ENCODE data around the gene LRRC51. TPM values are rescaled to one million over a fixed set of nuclear protein-coding genes. Genes with fewer than 3 reads are reported as not detected.
"Not testable (repeated sequence)": the region's sequence is repeated elsewhere in the genome, so short reads cannot be mapped to it uniquely, and the experiment has no call there.

Gene LRRC51
- total and polyA plus RNA-seq, 3 donors from 2014 or later = 50.8 to 200 (median 84.6) TPM

- DNase-seq = no peak
- Histone ChIP-seq H3K27ac (no peak overlapping the region), H3K9me3 (no peaks in the 10 kb centered on the region), H3K36me3 (ENCODE audit: low read depth, missing control alignments) (no peaks in the 10 kb centered on the region), H3K4me1 (no peaks in the 10 kb centered on the region), H3K4me3 (no peak overlapping the region), H3K27me3 (no peaks in the 10 kb centered on the region)
- WGBS, 2 donors = 72 to 89% methylated on average over 1 of the region's 1 CpG
- intact Hi-C loops (cut with DNase I; ENCODE audit: low total_unique reads) = no loop called here
- TF ChIP-seq CTCF (IDR thresholded peaks at IDR 0.05) (no peak), POLR2A (IDR thresholded peaks at IDR 0.05) (no peak)
Observed at GRCh38 chr11:72125956-72126355, 45.3 kb downstream of the LRRC51 start.

- Histone ChIP-seq H3K4me1 (no peaks in the 10 kb centered on the region), H3K27ac (no peak overlapping the region), H3K36me3 (ENCODE audit: low read depth, missing control alignments) (no peaks in the 10 kb centered on the region), H3K4me3 (no peak overlapping the region), H3K9me3 (no peaks in the 10 kb centered on the region), H3K27me3 (no peaks in the 10 kb centered on the region)
- DNase-seq = no peak
- 62 to 80% methylated on average over 2 of the region's 2 CpGs for WGBS, 2 donors
- no peak for TF ChIP-seq CTCF (IDR thresholded peaks at IDR 0.05)
- no peak for TF ChIP-seq POLR2A (IDR thresholded peaks at IDR 0.05)
- intact Hi-C loops (cut with DNase I; ENCODE audit: low total_unique reads) = no loop called here
Observed at GRCh38 chr11:72127923-72128322, 47.3 kb downstream of the LRRC51 start.

- Histone ChIP-seq H3K27ac (no peak overlapping the region), H3K36me3 (ENCODE audit: low read depth, missing control alignments) (no peaks in the 10 kb centered on the region), H3K4me3 (no peak overlapping the region), H3K4me1 (no peaks in the 10 kb centered on the region), H3K9me3 (no peaks in the 10 kb centered on the region), H3K27me3 (no peaks in the 10 kb centered on the region)
- intact Hi-C loops (cut with DNase I; ENCODE audit: low total_unique reads) = no loop called here
- DNase-seq = no peak
- TF ChIP-seq POLR2A (IDR thresholded peaks at IDR 0.05) (no peak), CTCF (IDR thresholded peaks at IDR 0.05) (no peak)
- WGBS, 2 donors = 84 to 86% methylated on average over 3 of the region's 3 CpGs
Observed at GRCh38 chr11:72129381-72129780, 48.7 kb downstream of the LRRC51 start.

GRCh38 chr11:72132646-72133045, 52.0 kb downstream of the LRRC51 start:
- no peaks in the 10 kb centered on the region for H3K27me3 ChIP-seq
- no peak overlapping the region for H3K27ac ChIP-seq
- intact Hi-C loops (cut with DNase I; ENCODE audit: low total_unique reads) = no loop called here
- no peak for DNase-seq
- H3K4me1 ChIP-seq = no peaks in the 10 kb centered on the region
- H3K9me3 ChIP-seq = no peaks in the 10 kb centered on the region
- no peaks in the 10 kb centered on the region for H3K36me3 ChIP-seq (ENCODE audit: low read depth, missing control alignments)
- TF ChIP-seq CTCF (IDR thresholded peaks at IDR 0.05) (no peak), POLR2A (IDR thresholded peaks at IDR 0.05) (no peak)
- WGBS, 2 donors = 75 to 76% methylated on average over 2 of the region's 2 CpGs
- no peak overlapping the region for H3K4me3 ChIP-seq

GRCh38 chr11:72135473-72135872, 54.8 kb downstream of the LRRC51 start, which contains the start of gene FOLR3:
Gene FOLR3 (plus strand): TSS chr11:72135725. CDS start chr11:72135953, 228 bp downstream.
- H3K27ac ChIP-seq; DNase-seq; intact Hi-C loops (cut with DNase I; ENCODE audit: low total_unique reads); H3K4me3 ChIP-seq; H3K9me3 ChIP-seq; H3K4me1 ChIP-seq; H3K36me3 ChIP-seq (ENCODE audit: low read depth, missing control alignments); H3K27me3 ChIP-seq: not testable (repeated sequence)
- WGBS, 2 donors = 77 to 80% methylated on average over 1 to 4 of the region's 4 CpGs

All from testis (tissue), 3 donors.